ENCODE results near the gene ENOX1. TPM values are rescaled to one million over a fixed set of nuclear protein-coding genes. Genes with fewer than 3 reads are reported as not detected.

ENOX1 gene
- total and polyA plus RNA-seq, 2 of the 13 experiments (the other 11 are each of a cell fraction or from before 2014, with no cell fraction given), result not detected

- H3K4me1 ChIP-seq (ENCODE audit: insufficient read depth, low read length), result no peaks in the 10 kb centered on the region
- FAIRE-seq (no peak), DNase-seq (ENCODE audit: low spot score) (no peak), ATAC-seq (no peak)
- BruUV-seq (replicated peaks), result no TSS peak
- CTCF ChIA-PET (ENCODE audit: low intra/inter-chr PET ratio, low total read pairs), result no interaction called here
- no peaks in the 10 kb centered on the region for H3K27me3 ChIP-seq (ENCODE audit: control insufficient read depth in 1 of 2, insufficient read depth in 2 of 2, low read length in 2 of 2)
- H4K20me1 ChIP-seq (ENCODE audit: insufficient read depth, low read length), result no peaks in the 10 kb centered on the region
- H3K79me2 ChIP-seq (ENCODE audit: insufficient read depth, low read length), result no peaks in the 10 kb centered on the region
- WGBS (ENCODE audit: low lambda C conversion rate), result 32% methylated on average over 5 of the region's 5 CpGs
- H3K4me3 ChIP-seq (replicated peaks in 1 of 3; ENCODE audit: insufficient read depth in 1 of 3, low read depth in 2 of 3, low read length in 3 of 3), result no peak overlapping the region
- POLR2A ChIA-PET, result no interaction called here
- H2AFZ ChIP-seq (ENCODE audit: low read length), result no peak overlapping the region
- no peak overlapping the region for H3K27ac ChIP-seq (ENCODE audit: extremely low read length, insufficient read depth, low read length)
- TF ChIP-seq, protein P1, sequence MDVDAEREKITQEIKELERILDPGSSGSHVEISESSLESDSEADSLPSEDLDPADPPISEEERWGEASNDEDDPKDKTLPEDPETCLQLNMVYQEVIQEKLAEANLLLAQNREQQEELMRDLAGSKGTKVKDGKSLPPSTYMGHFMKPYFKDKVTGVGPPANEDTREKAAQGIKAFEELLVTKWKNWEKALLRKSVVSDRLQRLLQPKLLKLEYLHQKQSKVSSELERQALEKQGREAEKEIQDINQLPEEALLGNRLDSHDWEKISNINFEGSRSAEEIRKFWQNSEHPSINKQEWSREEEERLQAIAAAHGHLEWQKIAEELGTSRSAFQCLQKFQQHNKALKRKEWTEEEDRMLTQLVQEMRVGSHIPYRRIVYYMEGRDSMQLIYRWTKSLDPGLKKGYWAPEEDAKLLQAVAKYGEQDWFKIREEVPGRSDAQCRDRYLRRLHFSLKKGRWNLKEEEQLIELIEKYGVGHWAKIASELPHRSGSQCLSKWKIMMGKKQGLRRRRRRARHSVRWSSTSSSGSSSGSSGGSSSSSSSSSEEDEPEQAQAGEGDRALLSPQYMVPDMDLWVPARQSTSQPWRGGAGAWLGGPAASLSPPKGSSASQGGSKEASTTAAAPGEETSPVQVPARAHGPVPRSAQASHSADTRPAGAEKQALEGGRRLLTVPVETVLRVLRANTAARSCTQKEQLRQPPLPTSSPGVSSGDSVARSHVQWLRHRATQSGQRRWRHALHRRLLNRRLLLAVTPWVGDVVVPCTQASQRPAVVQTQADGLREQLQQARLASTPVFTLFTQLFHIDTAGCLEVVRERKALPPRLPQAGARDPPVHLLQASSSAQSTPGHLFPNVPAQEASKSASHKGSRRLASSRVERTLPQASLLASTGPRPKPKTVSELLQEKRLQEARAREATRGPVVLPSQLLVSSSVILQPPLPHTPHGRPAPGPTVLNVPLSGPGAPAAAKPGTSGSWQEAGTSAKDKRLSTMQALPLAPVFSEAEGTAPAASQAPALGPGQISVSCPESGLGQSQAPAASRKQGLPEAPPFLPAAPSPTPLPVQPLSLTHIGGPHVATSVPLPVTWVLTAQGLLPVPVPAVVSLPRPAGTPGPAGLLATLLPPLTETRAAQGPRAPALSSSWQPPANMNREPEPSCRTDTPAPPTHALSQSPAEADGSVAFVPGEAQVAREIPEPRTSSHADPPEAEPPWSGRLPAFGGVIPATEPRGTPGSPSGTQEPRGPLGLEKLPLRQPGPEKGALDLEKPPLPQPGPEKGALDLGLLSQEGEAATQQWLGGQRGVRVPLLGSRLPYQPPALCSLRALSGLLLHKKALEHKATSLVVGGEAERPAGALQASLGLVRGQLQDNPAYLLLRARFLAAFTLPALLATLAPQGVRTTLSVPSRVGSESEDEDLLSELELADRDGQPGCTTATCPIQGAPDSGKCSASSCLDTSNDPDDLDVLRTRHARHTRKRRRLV (CRISPR knock-in tag; IDR thresholded peaks at IDR 0.05), result no peak
- no peak for TF ChIP-seq EEA1 (CRISPR knock-in tag; IDR thresholded peaks at IDR 0.05; ENCODE audit: borderline replicate concordance)
- TF ChIP-seq, protein P2, sequence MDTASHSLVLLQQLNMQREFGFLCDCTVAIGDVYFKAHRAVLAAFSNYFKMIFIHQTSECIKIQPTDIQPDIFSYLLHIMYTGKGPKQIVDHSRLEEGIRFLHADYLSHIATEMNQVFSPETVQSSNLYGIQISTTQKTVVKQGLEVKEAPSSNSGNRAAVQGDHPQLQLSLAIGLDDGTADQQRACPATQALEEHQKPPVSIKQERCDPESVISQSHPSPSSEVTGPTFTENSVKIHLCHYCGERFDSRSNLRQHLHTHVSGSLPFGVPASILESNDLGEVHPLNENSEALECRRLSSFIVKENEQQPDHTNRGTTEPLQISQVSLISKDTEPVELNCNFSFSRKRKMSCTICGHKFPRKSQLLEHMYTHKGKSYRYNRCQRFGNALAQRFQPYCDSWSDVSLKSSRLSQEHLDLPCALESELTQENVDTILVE (CRISPR knock-in tag; IDR thresholded peaks at IDR 0.05), result no peak
- no peak for TF ChIP-seq DNMT3B (CRISPR knock-in tag; conservative IDR thresholded peaks at IDR 0.05)
- TF ChIP-seq ZSCAN31 (CRISPR knock-in tag; IDR thresholded peaks at IDR 0.05; ENCODE audit: low read depth), result no peak
- TF ChIP-seq, protein P3, sequence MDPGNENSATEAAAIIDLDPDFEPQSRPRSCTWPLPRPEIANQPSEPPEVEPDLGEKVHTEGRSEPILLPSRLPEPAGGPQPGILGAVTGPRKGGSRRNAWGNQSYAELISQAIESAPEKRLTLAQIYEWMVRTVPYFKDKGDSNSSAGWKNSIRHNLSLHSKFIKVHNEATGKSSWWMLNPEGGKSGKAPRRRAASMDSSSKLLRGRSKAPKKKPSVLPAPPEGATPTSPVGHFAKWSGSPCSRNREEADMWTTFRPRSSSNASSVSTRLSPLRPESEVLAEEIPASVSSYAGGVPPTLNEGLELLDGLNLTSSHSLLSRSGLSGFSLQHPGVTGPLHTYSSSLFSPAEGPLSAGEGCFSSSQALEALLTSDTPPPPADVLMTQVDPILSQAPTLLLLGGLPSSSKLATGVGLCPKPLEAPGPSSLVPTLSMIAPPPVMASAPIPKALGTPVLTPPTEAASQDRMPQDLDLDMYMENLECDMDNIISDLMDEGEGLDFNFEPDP (CRISPR knock-in tag; conservative IDR thresholded peaks at IDR 0.05), result no peak
- TF ChIP-seq, protein P4, sequence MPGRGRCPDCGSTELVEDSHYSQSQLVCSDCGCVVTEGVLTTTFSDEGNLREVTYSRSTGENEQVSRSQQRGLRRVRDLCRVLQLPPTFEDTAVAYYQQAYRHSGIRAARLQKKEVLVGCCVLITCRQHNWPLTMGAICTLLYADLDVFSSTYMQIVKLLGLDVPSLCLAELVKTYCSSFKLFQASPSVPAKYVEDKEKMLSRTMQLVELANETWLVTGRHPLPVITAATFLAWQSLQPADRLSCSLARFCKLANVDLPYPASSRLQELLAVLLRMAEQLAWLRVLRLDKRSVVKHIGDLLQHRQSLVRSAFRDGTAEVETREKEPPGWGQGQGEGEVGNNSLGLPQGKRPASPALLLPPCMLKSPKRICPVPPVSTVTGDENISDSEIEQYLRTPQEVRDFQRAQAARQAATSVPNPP (CRISPR knock-in tag; IDR thresholded peaks at IDR 0.05), result no peak
- no peak for TF ChIP-seq THRA (CRISPR knock-in tag; IDR thresholded peaks at IDR 0.05; ENCODE audit: borderline replicate concordance)
- no peak for TF ChIP-seq FOXK2 (IDR thresholded peaks at IDR 0.05)
- no peak for TF ChIP-seq NR3C1 (CRISPR knock-in tag; IDR thresholded peaks at IDR 0.05)
- TF ChIP-seq MXD4 (CRISPR knock-in tag; IDR thresholded peaks at IDR 0.05), result no peak
- no peak for TF ChIP-seq NFE2L1 (CRISPR knock-in tag; IDR thresholded peaks at IDR 0.05; ENCODE audit: borderline replicate concordance)
- no peak for TF ChIP-seq NR2F1 (CRISPR knock-in tag; IDR thresholded peaks at IDR 0.05)
- intact Hi-C loops (cut with micrococcal nuclease; ENCODE audit: unreplicated experiment), result no loop called here
- no peak overlapping the region for H3K4me2 ChIP-seq (ENCODE audit: low read depth, low read length)
- in situ Hi-C loops (cut with HindIII; ENCODE audit: extremely low pct_ligation_motif_present, low pct_unique_long_range_greater_than_20kb), result no loop called here
- no peaks in the 10 kb centered on the region for H3K36me3 ChIP-seq (replicated peaks in 1 of 2; ENCODE audit: control insufficient read depth in 1 of 2, insufficient read depth in 2 of 2, low read length in 2 of 2)
- no peak overlapping the region for H3K9ac ChIP-seq (ENCODE audit: insufficient read depth, low read depth, low read length)
- no peaks in the 10 kb centered on the region for H3K9me3 ChIP-seq (ENCODE audit: low read length)
These were observed 266.4 kb downstream of the ENOX1 start for GRCh38 chr13:43520351-43520750.

All from HepG2 (cell line).